ENCODE data around the gene DNAH7.

DNA sequence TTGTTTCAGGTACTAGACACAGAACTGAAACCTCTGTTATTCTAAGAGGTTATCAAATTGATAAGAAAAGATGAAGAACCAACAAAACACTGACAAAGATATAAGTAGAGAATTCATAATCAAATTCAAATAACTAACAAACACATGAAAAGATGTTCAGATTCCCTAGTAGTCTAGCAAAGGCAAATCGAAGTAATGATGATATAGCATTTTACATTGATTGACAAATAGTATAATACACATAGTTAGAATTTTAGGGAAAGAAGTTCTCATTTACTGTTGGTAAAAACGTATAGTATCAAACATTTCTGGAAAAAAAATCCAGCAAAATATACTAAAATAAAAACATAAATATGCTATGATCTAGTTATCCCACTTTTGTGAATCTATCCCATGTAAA lies 50.6 kb downstream of the DNAH7 start:
- TF ChIP-seq, protein P1, sequence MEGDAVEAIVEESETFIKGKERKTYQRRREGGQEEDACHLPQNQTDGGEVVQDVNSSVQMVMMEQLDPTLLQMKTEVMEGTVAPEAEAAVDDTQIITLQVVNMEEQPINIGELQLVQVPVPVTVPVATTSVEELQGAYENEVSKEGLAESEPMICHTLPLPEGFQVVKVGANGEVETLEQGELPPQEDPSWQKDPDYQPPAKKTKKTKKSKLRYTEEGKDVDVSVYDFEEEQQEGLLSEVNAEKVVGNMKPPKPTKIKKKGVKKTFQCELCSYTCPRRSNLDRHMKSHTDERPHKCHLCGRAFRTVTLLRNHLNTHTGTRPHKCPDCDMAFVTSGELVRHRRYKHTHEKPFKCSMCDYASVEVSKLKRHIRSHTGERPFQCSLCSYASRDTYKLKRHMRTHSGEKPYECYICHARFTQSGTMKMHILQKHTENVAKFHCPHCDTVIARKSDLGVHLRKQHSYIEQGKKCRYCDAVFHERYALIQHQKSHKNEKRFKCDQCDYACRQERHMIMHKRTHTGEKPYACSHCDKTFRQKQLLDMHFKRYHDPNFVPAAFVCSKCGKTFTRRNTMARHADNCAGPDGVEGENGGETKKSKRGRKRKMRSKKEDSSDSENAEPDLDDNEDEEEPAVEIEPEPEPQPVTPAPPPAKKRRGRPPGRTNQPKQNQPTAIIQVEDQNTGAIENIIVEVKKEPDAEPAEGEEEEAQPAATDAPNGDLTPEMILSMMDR (IDR thresholded peaks at IDR 0.05) = no peak
- no peak for TF ChIP-seq EP300 (IDR thresholded peaks at IDR 0.05)
- TF ChIP-seq POLR2A (IDR thresholded peaks at IDR 0.05) = no peak
